WTC11 (cell line): Measurements from ENCODE around the gene GALK1.

Experiments used
- TF ChIP-seq, protein P1 (sequence below): sonication (generic); formaldehyde crosslinking; IDR thresholded peaks from 2 replicates; pipeline ENCODE4 v1.8.0; 2022; ENCODE audit warnings: mild to moderate bottlenecking, missing genetic modification reagents
- TF ChIP-seq, protein P2 (sequence below): sonication (generic); formaldehyde crosslinking; IDR thresholded peaks from 2 replicates; pipeline ENCODE4 v1.8.0; 2022; ENCODE audit warnings: mild to moderate bottlenecking, missing genetic modification reagents

DNA sequence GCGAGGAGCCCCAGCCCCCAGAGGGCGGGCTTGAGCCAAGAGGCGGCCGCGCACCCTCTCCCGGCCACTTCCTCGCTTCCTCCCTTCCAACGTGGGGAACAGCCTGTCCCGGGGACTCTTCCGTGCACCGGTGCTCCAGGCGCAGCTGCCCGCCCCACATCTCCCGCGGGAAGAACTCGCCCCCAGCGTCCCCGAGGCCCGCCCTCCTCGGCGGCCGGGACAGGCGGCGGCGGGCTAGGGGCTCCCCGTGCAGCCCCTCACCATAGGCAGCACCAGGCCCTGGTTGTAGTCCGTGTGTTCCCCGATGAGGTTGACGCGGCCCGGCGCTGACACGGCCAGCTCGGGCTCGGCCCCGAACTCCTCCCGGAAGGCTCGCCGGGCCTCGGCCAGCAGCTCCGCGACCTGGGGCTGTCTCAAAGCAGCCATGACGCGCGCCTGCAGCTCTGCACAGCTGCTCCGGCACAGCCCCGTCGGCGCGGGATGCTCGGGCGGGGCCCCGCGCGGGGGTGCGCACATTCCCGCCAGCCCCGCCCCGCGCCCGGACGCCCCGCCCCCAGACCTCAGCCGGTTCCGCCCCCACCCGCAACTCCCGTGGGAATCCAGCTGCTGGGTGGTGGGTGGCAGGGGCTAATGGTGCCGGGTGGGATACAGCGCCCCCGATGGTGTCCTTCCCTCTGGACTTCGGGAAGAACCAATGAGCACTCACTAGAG, at the start of gene GALK1:
- TF ChIP-seq, protein P1, sequence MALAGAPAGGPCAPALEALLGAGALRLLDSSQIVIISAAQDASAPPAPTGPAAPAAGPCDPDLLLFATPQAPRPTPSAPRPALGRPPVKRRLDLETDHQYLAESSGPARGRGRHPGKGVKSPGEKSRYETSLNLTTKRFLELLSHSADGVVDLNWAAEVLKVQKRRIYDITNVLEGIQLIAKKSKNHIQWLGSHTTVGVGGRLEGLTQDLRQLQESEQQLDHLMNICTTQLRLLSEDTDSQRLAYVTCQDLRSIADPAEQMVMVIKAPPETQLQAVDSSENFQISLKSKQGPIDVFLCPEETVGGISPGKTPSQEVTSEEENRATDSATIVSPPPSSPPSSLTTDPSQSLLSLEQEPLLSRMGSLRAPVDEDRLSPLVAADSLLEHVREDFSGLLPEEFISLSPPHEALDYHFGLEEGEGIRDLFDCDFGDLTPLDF (CRISPR knock-in tag) = no peak
- TF ChIP-seq, protein P2, sequence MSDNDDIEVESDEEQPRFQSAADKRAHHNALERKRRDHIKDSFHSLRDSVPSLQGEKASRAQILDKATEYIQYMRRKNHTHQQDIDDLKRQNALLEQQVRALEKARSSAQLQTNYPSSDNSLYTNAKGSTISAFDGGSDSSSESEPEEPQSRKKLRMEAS (CRISPR knock-in tag) = no peak
